ENCODE results near the gene TTC39A.
A peak's percentile ranks its signal among the peaks of the same experiment; 100 is the strongest.
"Not testable (repeated sequence)": the region's sequence is repeated elsewhere in the genome, so short reads cannot be mapped to it uniquely, and the experiment has no call there.

TTC39A gene

GRCh38 chr1:51326839-51327238 is 3.5 kb downstream of the TTC39A start:
- no peak overlapping the region for H3K27ac ChIP-seq
- TF ChIP-seq, protein P1, sequence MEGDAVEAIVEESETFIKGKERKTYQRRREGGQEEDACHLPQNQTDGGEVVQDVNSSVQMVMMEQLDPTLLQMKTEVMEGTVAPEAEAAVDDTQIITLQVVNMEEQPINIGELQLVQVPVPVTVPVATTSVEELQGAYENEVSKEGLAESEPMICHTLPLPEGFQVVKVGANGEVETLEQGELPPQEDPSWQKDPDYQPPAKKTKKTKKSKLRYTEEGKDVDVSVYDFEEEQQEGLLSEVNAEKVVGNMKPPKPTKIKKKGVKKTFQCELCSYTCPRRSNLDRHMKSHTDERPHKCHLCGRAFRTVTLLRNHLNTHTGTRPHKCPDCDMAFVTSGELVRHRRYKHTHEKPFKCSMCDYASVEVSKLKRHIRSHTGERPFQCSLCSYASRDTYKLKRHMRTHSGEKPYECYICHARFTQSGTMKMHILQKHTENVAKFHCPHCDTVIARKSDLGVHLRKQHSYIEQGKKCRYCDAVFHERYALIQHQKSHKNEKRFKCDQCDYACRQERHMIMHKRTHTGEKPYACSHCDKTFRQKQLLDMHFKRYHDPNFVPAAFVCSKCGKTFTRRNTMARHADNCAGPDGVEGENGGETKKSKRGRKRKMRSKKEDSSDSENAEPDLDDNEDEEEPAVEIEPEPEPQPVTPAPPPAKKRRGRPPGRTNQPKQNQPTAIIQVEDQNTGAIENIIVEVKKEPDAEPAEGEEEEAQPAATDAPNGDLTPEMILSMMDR (conservative IDR thresholded peaks at IDR 0.05): no peak

- TF ChIP-seq, protein P1 (conservative IDR thresholded peaks at IDR 0.05): no peak
- H3K27ac ChIP-seq: no peak overlapping the region
Measured at GRCh38 chr1:51325878-51326755, 4.2 kb downstream of the TTC39A start.

DNA sequence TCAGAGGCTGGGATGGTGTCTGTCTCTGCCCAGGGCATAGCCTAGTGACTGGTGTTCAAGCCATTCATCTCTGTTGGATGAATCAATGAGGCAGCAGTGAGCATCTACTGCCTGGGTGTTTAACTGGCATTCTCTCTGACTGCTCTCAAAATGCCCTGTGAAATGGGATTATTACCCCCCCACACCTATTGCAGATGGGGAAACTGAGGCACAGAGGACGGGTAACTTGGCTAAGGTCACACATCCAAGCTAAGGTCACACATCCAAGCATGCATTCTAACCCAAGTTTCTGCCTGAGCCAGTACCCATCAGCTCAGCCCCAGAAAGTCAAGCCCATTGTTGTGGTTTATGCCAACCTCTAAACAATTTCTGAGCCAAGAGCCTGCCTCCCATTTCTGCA is 5.0 kb downstream of the TTC39A start:
- TF ChIP-seq, protein P1 (conservative IDR thresholded peaks at IDR 0.05): no peak
- H3K27ac ChIP-seq: no peak overlapping the region

DNA sequence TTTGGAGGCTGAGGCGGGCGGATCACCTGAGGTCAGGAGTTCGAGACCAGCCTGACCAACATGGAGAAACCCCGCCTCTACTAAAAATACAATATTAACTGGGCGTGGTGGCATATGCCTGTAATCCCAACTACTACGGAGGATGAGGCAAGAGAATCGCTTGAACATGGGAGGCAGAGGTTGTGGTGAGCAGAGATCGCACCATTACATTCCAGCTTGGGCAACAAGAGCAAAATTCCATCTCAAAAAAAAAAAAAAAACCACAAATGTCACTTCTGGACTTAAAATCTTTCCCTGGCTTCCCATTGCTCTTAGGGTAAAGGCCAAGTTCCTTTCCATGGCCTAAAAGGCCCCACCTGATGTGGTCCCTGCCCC is 5.4 kb downstream of the TTC39A start:
- H3K27ac ChIP-seq: not testable (repeated sequence)

- TF ChIP-seq, protein P1 (conservative IDR thresholded peaks at IDR 0.05): no peak
- peak overlapping the region; percentile 26; the same call in 1 of the 2 replicates for H3K27ac ChIP-seq
Measured at GRCh38 chr1:51324251-51325010, 5.9 kb downstream of the TTC39A start.

GRCh38 chr1:51323778-51324177 is 6.6 kb downstream of the TTC39A start:
- H3K27ac ChIP-seq: peak overlapping the region; percentile 26
- TF ChIP-seq, protein P1 (conservative IDR thresholded peaks at IDR 0.05): no peak

DNA sequence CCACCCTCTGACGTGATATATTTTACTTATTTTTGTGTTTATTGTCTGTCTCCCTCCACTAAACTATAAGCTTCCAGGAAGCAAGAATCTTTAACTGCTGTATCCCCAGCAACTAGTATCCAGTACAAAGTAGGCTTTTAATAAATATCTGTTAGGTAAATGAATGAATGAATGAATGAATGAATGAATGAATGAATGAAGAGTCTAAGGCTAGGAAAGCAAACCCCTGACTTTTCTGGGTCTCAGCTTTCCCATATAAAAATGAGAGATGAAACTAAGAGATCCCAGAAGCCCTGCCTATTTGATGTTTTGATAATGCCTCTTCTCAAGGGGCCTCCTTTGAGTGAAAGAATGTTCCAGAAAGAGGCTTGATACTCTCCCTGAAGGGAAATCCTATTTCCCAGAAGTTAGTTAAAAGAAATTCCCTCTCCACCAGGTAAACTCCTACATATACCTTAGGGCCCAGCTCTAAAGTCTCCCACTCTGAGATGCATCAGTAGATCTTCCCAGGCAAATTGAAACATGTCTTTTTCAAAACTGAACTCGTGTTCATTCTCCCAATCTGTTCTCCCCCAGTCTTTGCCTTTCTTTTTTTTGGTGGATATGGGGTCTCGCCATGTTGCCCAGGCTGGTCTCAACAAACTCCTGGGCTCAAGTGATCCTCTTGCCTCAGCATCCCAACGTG is 7.8 kb downstream of the TTC39A start:
- no peak overlapping the region for H3K27ac ChIP-seq
- TF ChIP-seq, protein P1 (conservative IDR thresholded peaks at IDR 0.05): no peak

Data from VCaP (cell line).